Cortex of kidney (tissue), 1 donor: ENCODE results near the gene MYL6.

ENCODE experiments used
- DNase-seq: peaks from one replicate; lab custom pipeline; 2025; lab: John Stamatoyannopoulos, UW

Gene MYL6

GRCh38 chr12:56129206-56129941 is 28.8 kb upstream of the MYL6 start:
- no peak for DNase-seq

DNA sequence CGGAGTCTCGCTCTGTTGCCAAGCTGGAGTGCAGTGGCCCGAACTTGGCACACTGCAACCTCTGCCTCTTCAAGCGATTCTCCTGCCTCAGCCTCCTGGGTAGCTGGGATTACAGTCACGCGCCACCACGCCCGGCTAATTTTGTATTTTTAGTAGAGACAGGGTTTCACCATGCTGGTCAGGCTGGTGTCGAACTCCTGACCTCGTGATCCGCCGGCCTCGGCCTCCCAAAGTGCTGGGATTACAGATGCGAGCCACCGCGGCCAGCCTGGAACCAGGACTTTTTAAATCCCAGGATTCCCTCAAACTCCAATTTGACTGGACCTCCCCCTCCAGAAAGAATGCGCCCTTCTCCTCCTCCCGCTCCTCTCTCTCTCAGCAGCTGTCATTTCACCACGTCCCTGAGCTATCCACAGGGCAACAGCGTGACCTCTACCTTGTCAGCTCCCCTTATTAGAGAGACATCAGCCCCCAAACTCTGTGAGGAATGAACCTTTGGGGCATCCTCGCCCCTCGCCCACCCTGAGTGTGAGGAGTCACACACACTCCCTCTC is 28.1 kb upstream of the MYL6 start:
- DNase-seq: no peak

DNA sequence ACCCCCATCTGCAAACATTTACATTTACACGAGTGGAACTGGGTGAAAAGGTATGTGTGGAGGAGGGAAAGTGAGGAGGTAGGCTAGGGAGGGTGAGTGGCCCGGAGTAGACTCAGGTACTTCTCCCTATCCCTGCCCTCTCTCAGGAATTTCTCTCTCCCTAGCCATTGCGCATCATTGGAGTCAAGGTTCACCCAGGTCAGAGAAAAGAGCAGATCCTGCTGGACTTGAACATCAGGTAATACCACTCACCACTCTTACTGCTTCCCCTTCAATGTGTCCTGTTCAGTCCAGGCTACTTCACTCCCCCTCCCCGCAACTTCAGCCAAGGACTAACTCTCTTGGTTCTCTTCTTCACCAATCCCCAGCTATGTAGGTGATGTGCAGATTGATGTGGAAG is 27.3 kb upstream of the MYL6 start:
- no peak for DNase-seq

DNA sequence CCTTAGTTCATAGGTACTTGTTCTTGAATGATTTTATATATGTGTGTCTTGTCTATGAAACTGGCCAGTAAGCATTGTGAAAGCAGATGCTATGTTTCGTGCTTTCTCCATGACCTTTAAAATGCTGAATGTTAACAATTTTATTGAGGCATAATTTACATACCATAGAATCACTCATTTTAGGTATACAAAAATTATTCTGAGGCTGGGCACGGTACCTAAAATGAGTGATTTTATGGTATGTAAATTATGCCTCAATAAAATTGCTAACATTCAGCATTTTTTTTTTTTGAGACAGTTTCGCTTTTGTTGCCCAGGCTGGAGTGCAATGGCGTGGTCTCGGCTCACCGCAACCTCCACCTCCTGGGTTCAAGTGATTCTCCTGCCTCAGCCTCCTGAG is 23.3 kb upstream of the MYL6 start:
- no peak for DNase-seq

GRCh38 chr12:56137853-56138571 is 20.1 kb upstream of the MYL6 start:
- no peak for DNase-seq

DNA sequence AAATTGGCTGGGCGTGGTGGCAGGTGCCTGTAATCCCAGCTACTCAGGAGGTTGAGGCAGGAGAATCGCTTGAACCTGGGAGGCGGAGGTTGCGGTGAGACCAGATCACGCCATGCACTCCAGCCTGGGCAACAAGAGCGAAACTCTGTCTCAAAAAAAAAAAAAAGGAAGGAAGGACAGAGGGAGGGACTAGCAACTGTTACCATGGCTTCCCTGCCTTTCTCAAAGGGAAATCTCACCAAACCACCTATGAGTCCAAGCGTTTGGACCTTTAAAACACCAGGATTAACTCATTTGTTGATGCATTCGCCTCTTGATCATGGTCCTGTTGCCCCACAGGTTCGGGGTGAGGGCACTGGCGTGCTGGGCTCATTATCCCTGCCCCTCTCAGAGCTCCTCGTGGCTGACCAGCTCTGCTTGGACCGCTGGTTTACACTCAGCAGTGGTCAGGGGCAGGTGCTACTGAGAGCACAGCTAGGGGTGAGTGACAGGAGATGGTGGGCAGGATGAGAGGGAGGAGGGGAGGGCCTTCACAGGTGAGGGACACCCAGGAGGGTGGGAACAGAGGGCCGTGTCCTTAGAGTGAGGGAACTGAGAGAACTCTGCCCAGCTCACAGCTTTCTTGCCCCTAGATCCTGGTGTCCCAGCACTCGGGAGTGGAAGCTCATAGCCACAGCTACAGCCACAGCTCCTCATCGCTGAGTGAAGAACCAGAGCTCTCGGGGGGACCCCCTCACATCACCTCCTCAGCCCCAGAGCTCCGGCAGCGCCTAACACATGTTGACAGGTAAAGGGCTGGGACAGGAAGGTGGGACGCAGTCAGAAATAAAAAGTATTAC is 16.0 kb upstream of the MYL6 start:
- no peak for DNase-seq

DNA sequence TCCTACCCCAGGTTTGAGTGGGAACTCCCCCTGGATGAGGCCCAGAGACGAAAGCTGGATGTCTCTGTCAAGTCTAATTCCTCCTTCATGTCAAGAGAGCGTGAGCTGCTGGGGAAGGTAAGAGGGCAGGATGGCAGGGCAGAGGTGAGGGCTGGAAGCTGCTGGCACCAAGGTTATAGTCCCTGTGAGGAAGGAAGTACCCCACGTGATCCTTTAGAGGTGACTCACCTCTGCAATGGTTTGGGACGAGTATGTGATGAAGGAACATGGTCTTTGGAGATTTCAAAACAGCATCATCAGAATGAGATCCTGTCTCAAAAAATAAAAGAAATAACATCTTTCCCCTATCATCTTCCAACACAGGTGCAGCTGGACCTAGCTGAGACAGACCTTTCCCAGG is 14.9 kb upstream of the MYL6 start:
- no peak for DNase-seq

- DNase-seq: no peak
Observed at GRCh38 chr12:56143870-56144269, 14.3 kb upstream of the MYL6 start.

- DNase-seq: no peak
Observed at GRCh38 chr12:56145217-56145616, 12.9 kb upstream of the MYL6 start.

DNA sequence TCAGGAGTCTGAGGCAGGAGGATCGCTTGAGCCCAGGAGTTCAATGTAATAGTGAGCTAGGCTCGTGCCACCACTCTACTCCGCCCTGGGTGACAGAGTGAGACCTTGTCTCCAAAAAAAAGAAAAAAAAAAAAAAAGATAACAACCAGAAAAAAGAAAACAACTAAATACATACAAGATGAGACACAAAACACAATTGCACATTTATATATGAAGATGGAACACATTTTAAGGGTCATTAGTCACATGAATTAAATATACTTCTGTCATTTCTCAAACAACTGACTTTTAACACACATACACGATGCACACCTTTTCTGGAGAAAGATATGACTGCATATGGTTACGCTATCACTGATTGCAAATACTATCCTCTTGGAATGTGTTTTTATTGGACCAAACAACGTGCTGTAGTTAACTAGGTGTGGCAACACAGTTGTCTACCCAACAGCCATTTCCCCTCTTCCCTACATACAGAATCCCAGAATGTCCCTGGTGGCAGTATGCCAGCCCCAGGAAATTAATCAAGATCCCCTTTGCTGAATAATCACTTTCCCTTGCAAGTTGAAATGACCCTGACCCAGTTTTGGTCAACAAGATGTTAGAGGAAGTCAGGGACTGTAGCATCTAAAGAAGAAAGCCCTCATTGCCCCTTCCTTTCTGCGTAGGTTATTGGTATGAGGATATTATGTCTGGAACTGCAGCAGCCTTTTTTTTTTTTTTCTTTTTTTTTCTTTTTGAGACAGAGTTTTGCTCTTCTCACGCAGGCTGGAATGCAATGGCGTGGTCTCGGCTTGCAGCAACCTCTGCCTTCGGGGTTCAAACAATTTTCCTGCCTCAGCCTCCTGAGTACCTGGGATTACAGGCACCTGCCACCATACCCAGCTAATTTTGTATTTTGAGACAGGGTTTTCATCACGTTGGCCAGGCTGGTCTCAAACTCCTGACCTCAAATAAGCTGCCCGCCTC is 11.4 kb upstream of the MYL6 start:
- DNase-seq: no peak

- DNase-seq: no peak
Observed at GRCh38 chr12:56150563-56150962, 7.6 kb upstream of the MYL6 start.

- no peak for DNase-seq
Observed at GRCh38 chr12:56151672-56152131, 6.5 kb upstream of the MYL6 start.

- no peak for DNase-seq
Observed at GRCh38 chr12:56152132-56152755, 5.9 kb upstream of the MYL6 start, which contains the start of gene MYL6B. Gene MYL6B (plus strand): TSS chr12:56152587. CDS start chr12:56153919, 1,332 bp downstream.

- DNase-seq: no peak
Observed at GRCh38 chr12:56152756-56153677, 5.1 kb upstream of the MYL6 start.

- DNase-seq: no peak
Observed at GRCh38 chr12:56153678-56154065, 4.5 kb upstream of the MYL6 start.

GRCh38 chr12:56154246-56154771 is 3.9 kb upstream of the MYL6 start:
- DNase-seq: no peak

DNA sequence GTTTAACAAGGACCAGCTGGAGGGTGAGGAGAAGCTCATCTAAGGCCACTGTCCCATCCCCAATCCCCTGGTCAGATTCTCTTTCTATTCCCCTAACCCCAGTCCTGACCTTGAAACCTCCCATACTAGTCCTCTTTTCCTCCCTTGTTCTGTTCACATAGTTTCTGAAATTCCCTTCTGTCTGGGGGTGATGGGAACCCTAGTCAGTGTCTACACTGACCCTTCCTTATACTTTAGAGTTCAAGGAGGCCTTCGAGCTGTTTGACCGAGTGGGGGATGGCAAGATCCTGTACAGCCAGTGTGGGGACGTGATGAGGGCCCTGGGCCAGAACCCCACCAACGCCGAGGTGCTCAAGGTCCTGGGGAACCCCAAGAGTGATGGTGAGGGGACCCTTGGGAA is 3.3 kb upstream of the MYL6 start:
- DNase-seq: no peak

- DNase-seq: no peak
Observed at GRCh38 chr12:56155256-56155845, 2.8 kb upstream of the MYL6 start.
